Measurements from ENCODE around the gene PDGFC.

PDGFC gene

GRCh38 chr4:156824451-156825060 is 147.0 kb downstream of the PDGFC start:
- DNase-seq = no peak

GRCh38 chr4:156820931-156821330 is 150.7 kb downstream of the PDGFC start:
- DNase-seq = no peak

GRCh38 chr4:156816360-156816755 is 155.2 kb downstream of the PDGFC start:
- no peak for DNase-seq

GRCh38 chr4:156815717-156816359 is 155.8 kb downstream of the PDGFC start:
- DNase-seq = peak; percentile 97

GRCh38 chr4:156811963-156812362 is 159.6 kb downstream of the PDGFC start:
- DNase-seq = no peak

GRCh38 chr4:156811286-156811685 is 160.3 kb downstream of the PDGFC start:
- DNase-seq = no peak

GRCh38 chr4:156805696-156806095 is 165.9 kb downstream of the PDGFC start:
- DNase-seq = no peak

- DNase-seq = no peak
Measured at GRCh38 chr4:156803056-156803455, 168.5 kb downstream of the PDGFC start.

- no peak for DNase-seq
Measured at GRCh38 chr4:156800463-156800862, 171.1 kb downstream of the PDGFC start.

- DNase-seq = no peak
Measured at GRCh38 chr4:156799121-156799589, 172.4 kb downstream of the PDGFC start.

- DNase-seq = no peak
Measured at GRCh38 chr4:156798438-156798837, 173.2 kb downstream of the PDGFC start.

GRCh38 chr4:156797206-156797605 is 174.4 kb downstream of the PDGFC start:
- DNase-seq = no peak

GRCh38 chr4:156795727-156796126 is 175.9 kb downstream of the PDGFC start:
- no peak for DNase-seq

- DNase-seq = no peak
Measured at GRCh38 chr4:156794863-156795262, 176.7 kb downstream of the PDGFC start.

GRCh38 chr4:156792462-156793085 is 179.0 kb downstream of the PDGFC start:
- DNase-seq = no peak

- no peak for DNase-seq
Measured at GRCh38 chr4:156790866-156791265, 180.7 kb downstream of the PDGFC start.

GRCh38 chr4:156788782-156789181 is 182.8 kb downstream of the PDGFC start:
- DNase-seq = no peak

- DNase-seq = no peak
Measured at GRCh38 chr4:156786713-156787112, 184.9 kb downstream of the PDGFC start.

- DNase-seq = no peak
Measured at GRCh38 chr4:156784970-156785369, 186.6 kb downstream of the PDGFC start.

- DNase-seq = no peak
Measured at GRCh38 chr4:156783966-156784365, 187.6 kb downstream of the PDGFC start.

GRCh38 chr4:156782491-156782890 is 189.1 kb downstream of the PDGFC start:
- no peak for DNase-seq

- DNase-seq = no peak
Measured at GRCh38 chr4:156781852-156782251, 189.7 kb downstream of the PDGFC start.

GRCh38 chr4:156779774-156780173 is 191.8 kb downstream of the PDGFC start:
- no peak for DNase-seq

- DNase-seq = no peak
Measured at GRCh38 chr4:156779042-156779441, 192.6 kb downstream of the PDGFC start.

Data from NCI-H1092 treated with DMSO at 0.1 percent for 48 hours (cell line).